ENCODE results near the gene NDUFC1.

Gene NDUFC1

DNA sequence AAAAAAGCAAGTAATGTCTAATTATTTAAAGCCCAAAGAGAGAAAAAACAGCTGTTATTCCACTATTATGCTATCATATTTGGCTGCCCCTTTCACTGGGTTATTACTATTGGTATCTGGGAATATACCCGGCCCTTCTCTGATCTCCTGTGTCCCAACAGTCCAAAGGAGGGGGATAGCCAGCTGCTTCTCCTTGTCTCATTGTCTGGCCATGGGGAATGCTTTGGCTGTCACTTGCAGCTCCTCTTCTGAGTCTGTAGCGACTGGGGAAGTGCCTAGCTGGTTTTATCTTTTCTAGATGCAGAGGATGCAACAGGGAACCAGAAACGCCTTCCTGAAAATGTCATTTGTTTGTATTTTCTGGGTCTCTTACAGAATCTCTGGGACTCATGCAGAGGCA is 56.1 kb downstream of the NDUFC1 start:
- DNase-seq = no peak

DNA sequence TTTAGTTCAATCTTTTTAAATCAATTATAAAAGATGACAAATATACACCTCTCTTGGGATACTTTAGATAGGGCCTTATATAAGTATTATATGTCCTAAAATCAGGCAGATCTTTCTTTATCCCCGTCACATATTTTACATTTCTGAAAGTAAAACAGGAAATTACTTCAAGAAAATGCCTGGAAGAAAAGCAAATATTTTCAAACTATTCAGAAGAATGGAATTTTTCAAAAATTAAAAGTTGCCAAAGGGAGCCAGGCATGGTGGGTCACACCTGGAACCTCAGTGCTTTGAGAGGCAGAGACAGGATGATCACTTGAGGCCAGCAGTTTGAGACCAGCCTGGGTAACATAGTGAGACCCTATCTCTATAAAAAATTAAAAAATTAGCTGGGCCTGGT is 56.7 kb downstream of the NDUFC1 start:
- DNase-seq = no peak

DNA sequence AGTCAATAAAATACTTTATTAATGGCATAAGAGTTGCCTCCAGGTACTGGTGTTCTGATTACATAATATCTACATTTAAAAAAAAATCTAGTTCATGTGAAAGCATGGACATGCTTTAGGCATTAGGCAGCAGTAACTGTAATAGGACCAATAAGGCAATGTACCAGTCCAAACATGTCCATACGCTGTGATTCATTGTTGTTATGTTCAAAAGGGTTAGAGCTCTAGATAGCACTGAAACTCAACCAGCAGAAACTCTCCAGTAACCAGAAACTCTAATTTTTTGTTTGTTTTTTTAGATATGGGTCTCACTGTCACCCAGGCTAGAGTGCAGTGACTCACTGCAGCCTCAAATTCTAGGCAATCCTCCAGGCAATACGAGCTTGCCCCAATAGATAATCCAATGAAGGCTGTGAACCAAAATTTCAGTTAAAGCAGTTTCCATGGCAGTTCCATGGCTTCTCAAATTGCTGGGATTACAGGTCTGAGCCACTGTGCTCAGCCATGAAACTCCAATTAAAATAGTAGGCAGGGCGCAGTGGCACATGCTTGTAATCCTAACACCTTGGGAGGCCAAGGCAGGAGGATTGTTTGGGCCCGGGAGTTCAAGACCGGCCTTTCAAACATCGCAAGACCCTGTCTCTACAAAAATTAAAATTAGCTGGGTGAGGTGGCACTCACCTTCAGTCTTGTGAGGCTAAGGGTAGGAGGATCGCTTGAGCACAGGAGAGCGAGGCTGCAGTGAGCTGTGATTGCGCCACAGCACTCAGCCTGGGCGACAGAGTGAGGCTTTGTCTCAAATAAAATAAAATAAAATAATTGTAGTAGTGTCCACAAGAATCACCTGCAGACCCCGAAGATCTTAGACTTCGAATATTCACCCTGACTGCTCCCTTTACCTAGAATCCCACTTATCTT is 58.6 kb downstream of the NDUFC1 start:
- DNase-seq = no peak

DNA sequence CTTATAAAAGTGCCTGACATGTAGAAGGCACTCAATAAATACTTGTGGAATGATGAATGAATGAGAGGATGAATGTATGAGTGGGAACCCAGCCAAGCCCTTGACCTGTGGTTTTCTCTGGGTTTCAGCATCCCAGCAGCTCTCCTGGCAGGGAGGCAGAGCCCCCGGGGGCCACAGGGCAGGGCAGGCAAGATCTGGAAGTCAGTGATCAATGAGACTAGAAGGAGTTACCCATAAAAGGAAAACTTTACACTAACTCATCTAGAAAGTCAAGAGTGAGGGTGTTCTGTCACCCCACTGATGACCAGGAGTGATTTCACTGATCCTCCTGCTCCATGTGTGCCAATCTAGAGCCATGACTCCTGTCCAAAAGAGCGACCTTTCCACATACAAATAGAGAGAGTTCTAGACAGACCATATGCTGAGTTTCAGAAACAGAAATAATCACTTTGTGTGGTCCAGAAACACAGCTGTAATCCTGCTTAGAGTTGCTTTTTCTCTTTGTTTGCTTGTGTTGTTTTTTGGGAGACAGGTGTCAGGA is 59.7 kb downstream of the NDUFC1 start:
- DNase-seq = no peak

DNA sequence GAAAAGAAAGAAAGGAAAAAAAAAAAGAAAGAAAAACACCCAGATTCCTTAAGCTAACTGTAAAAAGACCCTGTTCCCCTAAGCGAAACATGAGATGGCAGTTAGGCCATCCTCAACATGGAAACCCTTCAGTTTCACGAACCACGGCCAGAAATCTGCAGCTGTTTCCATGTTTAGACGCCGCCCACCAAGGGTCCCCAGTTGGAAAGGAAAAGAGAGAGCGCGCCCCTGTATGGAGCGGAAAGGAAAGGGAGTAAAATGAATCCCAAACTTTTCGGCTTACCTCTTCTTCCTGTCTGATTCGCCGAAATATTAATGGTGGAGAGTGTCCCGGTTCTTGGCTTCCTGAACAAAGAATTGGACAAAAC is 60.5 kb downstream of the NDUFC1 start:
- no peak for DNase-seq

DNA sequence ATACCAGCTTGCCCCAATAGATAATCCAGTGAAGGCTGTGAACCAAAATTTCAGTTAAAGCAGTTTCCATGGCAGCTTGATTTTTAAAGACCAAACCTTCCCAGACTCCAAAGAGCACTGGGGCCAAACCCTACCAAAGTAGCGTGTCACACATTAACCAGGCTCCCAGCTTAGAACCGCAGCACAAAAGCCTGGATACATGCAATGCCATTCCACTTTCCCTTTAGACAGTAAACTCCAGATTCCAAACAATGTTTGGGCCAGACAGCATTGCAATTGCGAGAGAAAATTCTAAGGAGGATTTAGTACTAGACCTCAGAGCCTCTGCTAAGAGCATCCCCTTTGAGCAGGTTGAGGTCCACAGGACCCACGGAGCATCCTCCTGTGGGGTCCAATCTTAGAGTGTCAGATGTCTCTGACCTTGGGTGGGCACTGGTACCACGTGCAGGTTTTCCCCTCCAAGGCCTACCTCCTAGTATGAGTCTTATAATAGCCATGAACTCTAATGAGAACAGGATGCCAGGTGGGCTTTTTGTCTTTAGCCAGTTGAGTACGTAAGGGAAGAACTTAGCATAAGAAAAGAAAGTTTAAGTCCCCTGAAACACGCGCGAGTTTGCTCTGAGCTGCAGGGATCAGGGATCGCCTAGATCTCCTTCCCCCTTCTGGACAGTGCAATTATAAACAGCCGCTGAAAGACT is 61.0 kb downstream of the NDUFC1 start:
- DNase-seq = no peak

All from CD4-positive, alpha-beta T cell treated with Interleukin-1 beta for 1 hour (primary cell).